GM12878 (cell line): ENCODE results near the gene TECTB. TPM values are rescaled to one million over a fixed set of nuclear protein-coding genes. Genes with fewer than 3 reads are reported as not detected.

Experiments used
- ATAC-seq: fragments of 200-7000 bp; cut with Tn5 transposase; 3 replicates; pipeline ENCODE4 v1.9.1; 2020; ENCODE audit warnings: mild to moderate bottlenecking, moderate library complexity
- BruUV-seq: library from RNA; stranded (reverse); fragments of 400-500 nt; replicated peaks from 2 replicates; lab custom pipeline; 2021; lab: Mats Ljungman, UMichigan
- CTCF ChIA-PET: fragments of 300-600 bp; sonication (Branson Sonifier 250); formaldehyde crosslinking; extraction: SDS; loops from one replicate; lab custom pipeline; 2021; ENCODE audit warnings: inconsistent platforms; lab: Yijun Ruan, JAX
- POLR2A ChIA-PET: fragments of 350-600 bp; formaldehyde crosslinking; extraction: SDS; loops from one replicate; lab custom pipeline; 2021; ENCODE audit warnings: inconsistent platforms; lab: Charles Lee
- RAD21 ChIA-PET: fragments of 300-600 bp; sonication (Branson Sonifier 250); formaldehyde crosslinking; loops from one replicate; lab custom pipeline; 2023; ENCODE audit warnings: antibody characterized with exemption; ENCODE audit not compliant: unreplicated experiment; lab: Charles Lee
- SMC1A ChIA-PET: fragments of 300-600 bp; sonication (Branson Sonifier 250); formaldehyde crosslinking; loops from one replicate; lab custom pipeline; 2023; ENCODE audit not compliant: unreplicated experiment, uncharacterized antibody; lab: Charles Lee
- DNase-seq: peaks from one replicate; pipeline ENCODE4 v3.0.0-alpha.2; 2011; ENCODE audit warnings: low read depth, low spot score
- FAIRE-seq: peaks from 3 replicates; lab custom pipeline; 2011; peaks lifted over from hg19 to GRCh38; lab: Jason Lieb, UNC
- H2AFZ ChIP-seq: 2 replicates; pipeline ENCODE4 v1.6.0; 2011; ENCODE audit warnings: low read depth, low read length, control low read depth; ENCODE audit not compliant: control insufficient read depth
- H3K27ac ChIP-seq: 2 replicates; pipeline ENCODE4 v1.5.1; 2011; ENCODE audit warnings: control low read depth; ENCODE audit not compliant: control insufficient read depth, insufficient read depth
- H3K27me3 ChIP-seq, 2 experiments: replicated peaks in 1 of 2; 2 replicates each; pipeline versions ENCODE4 v1.6.0 to v1.6.1; 2011; ENCODE audit warnings: low read length in 1 of 2; ENCODE audit not compliant: control insufficient read depth in 2 of 2, insufficient read depth in 2 of 2
- H3K36me3 ChIP-seq, 2 experiments: 2 replicates each; pipeline ENCODE4 v1.5.1; 2011; ENCODE audit warnings: low read length in 1 of 2; ENCODE audit not compliant: control insufficient read depth in 2 of 2, insufficient read depth in 2 of 2
- H3K4me1 ChIP-seq: 2 replicates; pipeline ENCODE4 v1.6.1; 2011; ENCODE audit warnings: mild to moderate bottlenecking, low read length, moderate library complexity, mixed read lengths; ENCODE audit not compliant: control insufficient read depth, insufficient read depth
- H3K4me2 ChIP-seq: 2 replicates; pipeline ENCODE4 v1.6.0; 2011; ENCODE audit warnings: control low read depth; ENCODE audit not compliant: control insufficient read depth, insufficient read depth
- H3K4me3 ChIP-seq: fragments of 200-600 bp; sonication (generic); 2 replicates; pipeline ENCODE4 v1.5.1; 2016
- H3K79me2 ChIP-seq: 2 replicates; pipeline ENCODE4 v1.6.0; 2011; ENCODE audit warnings: low read length; ENCODE audit not compliant: control insufficient read depth, insufficient read depth
- H3K9ac ChIP-seq: 2 replicates; pipeline ENCODE4 v1.8.0; 2011; ENCODE audit warnings: low read length, control low read depth, mixed read lengths; ENCODE audit not compliant: control insufficient read depth, insufficient read depth
- H3K9me3 ChIP-seq: replicated peaks from 3 replicates; pipeline ENCODE4 v1.5.1; 2011; ENCODE audit warnings: mild to moderate bottlenecking, low read length; ENCODE audit not compliant: control insufficient read depth, insufficient read depth
- H4K20me1 ChIP-seq: 2 replicates; pipeline ENCODE4 v1.6.0; 2011; ENCODE audit not compliant: control insufficient read depth, insufficient read depth
- ATF7 ChIP-seq: fragments of 450-650 bp; IDR thresholded peaks from 2 replicates; pipeline ENCODE4 v1.6.1; 2016; ENCODE audit warnings: low read depth, mild to moderate bottlenecking
- BCL11A ChIP-seq: IDR thresholded peaks from 2 replicates; pipeline ENCODE4 v1.6.1; 2011; ENCODE audit warnings: low read depth, low read length
- CBX3 ChIP-seq: fragments of 200-600 bp; sonication (generic); IDR thresholded peaks from 2 replicates; pipeline ENCODE4 v1.6.1; 2016; ENCODE audit warnings: low read depth, borderline replicate concordance
- HDAC2 ChIP-seq: fragments of 200-600 bp; sonication (generic); IDR thresholded peaks from 2 replicates; pipeline ENCODE4 v1.6.1; 2017
- HDAC6 ChIP-seq: fragments of 200-600 bp; sonication (generic); IDR thresholded peaks from one replicate; pipeline ENCODE4 v1.8.0; 2017; ENCODE audit warnings: antibody characterized with exemption; ENCODE audit not compliant: unreplicated experiment
- IKZF2 ChIP-seq, 2 experiments: fragments of 450-650 bp; IDR thresholded peaks; 2 replicates each; pipeline ENCODE4 v1.6.1; 2017; ENCODE audit warnings: mild to moderate bottlenecking in 2 of 2, moderate library complexity in 2 of 2
- KAT2A ChIP-seq: conservative IDR thresholded peaks from 2 replicates; pipeline ENCODE4 v1.6.1; 2011; ENCODE audit warnings: low read depth, low read length; ENCODE audit not compliant: control insufficient read depth
- LARP7 ChIP-seq: fragments of 450-650 bp; IDR thresholded peaks from 2 replicates; pipeline ENCODE4 v1.6.1; 2017; ENCODE audit warnings: mild to moderate bottlenecking
- MYB ChIP-seq: fragments of 150-350 bp; IDR thresholded peaks from 2 replicates; pipeline ENCODE4 v1.6.1; 2014; ENCODE audit warnings: mild to moderate bottlenecking, low read depth, low read length, borderline replicate concordance
- NFIC ChIP-seq: IDR thresholded peaks from 2 replicates; pipeline ENCODE4 v1.6.1; 2012; ENCODE audit warnings: low read depth, mild to moderate bottlenecking, inconsistent platforms, low read length, moderate library complexity
- NFYA ChIP-seq: IDR thresholded peaks from 2 replicates; pipeline ENCODE4 v1.6.1; 2011; ENCODE audit warnings: low read depth, mild to moderate bottlenecking, low read length, improper control_type of control experiment, borderline replicate concordance
- NR2F1 ChIP-seq: fragments of 450-650 bp; conservative IDR thresholded peaks from 2 replicates; pipeline ENCODE4 v1.6.1; 2017; ENCODE audit warnings: mild to moderate bottlenecking
- POLR2AphosphoS2 ChIP-seq: IDR thresholded peaks from 2 replicates; pipeline ENCODE4 v1.6.1; 2011; ENCODE audit warnings: low read depth, mild to moderate bottlenecking, low read length, improper control_type of control experiment, moderate library complexity
- POU2F2 ChIP-seq: IDR thresholded peaks from 3 replicates; pipeline ENCODE4 v1.6.1; 2011; ENCODE audit warnings: low read depth, mild to moderate bottlenecking, low read length, borderline replicate concordance
- RFX5 ChIP-seq: IDR thresholded peaks from 2 replicates; pipeline ENCODE4 v1.6.1; 2011; ENCODE audit warnings: low read depth, low read length, improper control_type of control experiment
- SIX5 ChIP-seq: IDR thresholded peaks from 2 replicates; pipeline ENCODE4 v1.6.1; 2011; ENCODE audit warnings: mild to moderate bottlenecking, low read depth, low read length, moderate library complexity; ENCODE audit not compliant: severe bottlenecking
- SP1 ChIP-seq: IDR thresholded peaks from one replicate; pipeline ENCODE4 v1.6.1; 2011; ENCODE audit warnings: low read depth, low read length
- STAT1 ChIP-seq: fragments of 450-650 bp; conservative IDR thresholded peaks from 2 replicates; pipeline ENCODE4 v1.6.1; 2014; ENCODE audit warnings: antibody characterized with exemption, mild to moderate bottlenecking
- YY1 ChIP-seq: IDR thresholded peaks from 2 replicates; pipeline ENCODE4 v1.6.1; 2011; ENCODE audit warnings: low read depth, mild to moderate bottlenecking, low read length
- WGBS: methylation state at CpG from one replicate; pipeline ENCODE4 v1.1.6; 2016; ENCODE audit warnings: low lambda C conversion rate; ENCODE audit not compliant: insufficient replicate concordance, insufficient coverage; ENCODE audit errors: missing lambda C conversion rate; 5-methylcytosine and 5-hydroxymethylcytosine counted together
- in situ Hi-C: fragments of 300-500 bp; cut with MboI; formaldehyde crosslinking; loops from 9 replicates; pipeline ENCODE4 v1.14.3; 2018; ENCODE audit warnings: mixed read lengths
- intact Hi-C: fragments of 100-400 bp; cut with micrococcal nuclease; formaldehyde crosslinking; loops from one replicate; pipeline ENCODE4 v1.14.2; 2022; ENCODE audit not compliant: unreplicated experiment
- polyA plus RNA-seq, 11 experiments: library from polyadenylated mRNA; depleted of rRNA in 4 of 11; unstranded in 6 of 11; stranded (reverse) in 5 of 11; fragments of >200 nt; fragmentation: Nextera tagmentation in 4 of 11; fragmentation: Illumina TruSeq in 1 of 11; extraction: Ambion mirVana in 4 of 11; extraction: Trizol in 1 of 11; gene quantifications; 1 replicate in 1 of 11; 2 replicates in 10 of 11; pipeline versions ENCODE4 v1.2.1 to v1.2.3, GENCODE V29; 2011 to 2016; ENCODE audit warnings: inconsistent platforms in 2 of 11, missing spikeins in 2 of 11, low read depth in 1 of 11
- total RNA-seq, 4 experiments: library from RNA; depleted of rRNA in 3 of 4; stranded (reverse); fragments of >200 nt in 3 of 4; fragmentation: Illumina TruSeq in 1 of 4; extraction: Trizol in 1 of 4; gene quantifications; 2 replicates each; pipeline versions ENCODE4 v1.2.1 to v1.2.3, GENCODE V29; 2013 to 2021
- TF ChIP-seq, protein P1 (sequence below): fragments of 450-650 bp; IDR thresholded peaks from 2 replicates; pipeline ENCODE4 v1.6.1; 2017; ENCODE audit warnings: mild to moderate bottlenecking

TECTB gene
- total and polyA plus RNA-seq, 10 of the 15 experiments (the other 5 are each of a cell fraction or from before 2014, with no cell fraction given): not detected

DNA sequence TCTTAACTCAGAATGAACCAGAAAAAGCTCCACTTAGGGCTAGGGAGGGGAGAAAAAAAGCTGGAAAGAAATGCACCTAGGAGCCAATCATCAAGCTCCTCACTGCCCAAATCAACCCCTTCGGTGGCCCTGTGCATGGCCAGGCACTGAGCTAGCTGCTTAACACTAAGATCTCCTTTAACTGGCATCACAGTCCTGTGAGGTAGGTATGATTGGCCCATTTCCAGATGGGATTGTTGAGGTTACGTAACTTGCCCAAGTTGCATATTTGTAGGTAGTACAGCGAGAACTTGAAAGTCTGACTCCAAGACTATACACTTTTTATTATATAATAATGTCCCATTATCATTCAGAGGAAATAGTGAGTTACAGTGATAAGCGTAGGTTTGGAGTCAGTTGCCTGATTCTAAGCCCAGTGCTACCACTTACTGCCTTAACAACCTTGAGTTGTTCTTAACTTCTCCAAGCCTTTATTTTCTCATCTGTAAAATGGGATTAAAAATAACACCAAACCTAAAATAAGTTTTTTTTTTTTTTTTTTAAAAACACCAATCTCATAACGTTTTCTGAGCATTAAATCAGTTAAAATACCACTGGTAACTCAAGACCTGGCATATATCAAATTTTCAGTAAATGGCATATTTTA lies 53.5 kb downstream of the TECTB start:
- ChIA-PET SMC1A (no interaction called here), CTCF (interaction anchor here (1.7 kb wide), 1 partner anchor 15 kb away, joined by 4 read pairs; no protein-coding TSS in a partner anchor), RAD21 (no interaction called here), POLR2A (no interaction called here)
- H2AFZ ChIP-seq: no peak overlapping the region
- no peaks in the 10 kb centered on the region for H4K20me1 ChIP-seq
- H3K9ac ChIP-seq: no peak overlapping the region
- ATAC-seq (no peak), FAIRE-seq (no peak), DNase-seq (no peak)
- intact Hi-C loops (no loop called here), in situ Hi-C loops (no loop called here)
- no peak overlapping the region for H3K27ac ChIP-seq
- BruUV-seq: no TSS peak
- no peaks in the 10 kb centered on the region for H3K4me1 ChIP-seq
- H3K27me3 ChIP-seq: no peaks in the 10 kb centered on the region; a peak in 1 of 4 replicates
- H3K4me3 ChIP-seq: no peak overlapping the region
- H3K36me3 ChIP-seq: no peaks in the 10 kb centered on the region
- no peaks in the 10 kb centered on the region for H3K79me2 ChIP-seq
- no peaks in the 10 kb centered on the region for H3K9me3 ChIP-seq
- 50% methylated on average over 5 of the region's 5 CpGs for WGBS
- TF ChIP-seq POU2F2 (no peak), MYB (no peak), KAT2A (no peak), NFYA (no peak), POLR2AphosphoS2 (no peak), HDAC6 (no peak), SIX5 (no peak), LARP7 (no peak), NR2F1 (no peak), HDAC2 (no peak), ATF7 (no peak), BCL11A (no peak), RFX5 (no peak), SP1 (no peak), YY1 (no peak), NFIC (no peak), IKZF2 (IDR thresholded peaks at IDR 0.05) (no peak), STAT1 (no peak), CBX3 (no peak)
- TF ChIP-seq, protein P1, sequence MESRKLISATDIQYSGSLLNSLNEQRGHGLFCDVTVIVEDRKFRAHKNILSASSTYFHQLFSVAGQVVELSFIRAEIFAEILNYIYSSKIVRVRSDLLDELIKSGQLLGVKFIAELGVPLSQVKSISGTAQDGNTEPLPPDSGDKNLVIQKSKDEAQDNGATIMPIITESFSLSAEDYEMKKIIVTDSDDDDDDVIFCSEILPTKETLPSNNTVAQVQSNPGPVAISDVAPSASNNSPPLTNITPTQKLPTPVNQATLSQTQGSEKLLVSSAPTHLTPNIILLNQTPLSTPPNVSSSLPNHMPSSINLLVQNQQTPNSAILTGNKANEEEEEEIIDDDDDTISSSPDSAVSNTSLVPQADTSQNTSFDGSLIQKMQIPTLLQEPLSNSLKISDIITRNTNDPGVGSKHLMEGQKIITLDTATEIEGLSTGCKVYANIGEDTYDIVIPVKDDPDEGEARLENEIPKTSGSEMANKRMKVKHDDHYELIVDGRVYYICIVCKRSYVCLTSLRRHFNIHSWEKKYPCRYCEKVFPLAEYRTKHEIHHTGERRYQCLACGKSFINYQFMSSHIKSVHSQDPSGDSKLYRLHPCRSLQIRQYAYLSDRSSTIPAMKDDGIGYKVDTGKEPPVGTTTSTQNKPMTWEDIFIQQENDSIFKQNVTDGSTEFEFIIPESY: no peak
- H3K4me2 ChIP-seq: no peak overlapping the region
